GM12874 (cell line): ENCODE measurements around the gene CENPH.

ENCODE experiments used
- TF ChIP-seq, protein P1 (sequence below): IDR thresholded peaks from 2 replicates; pipeline ENCODE4 v1.5.1; 2011; ENCODE audit warnings: low read depth, mild to moderate bottlenecking, control low read depth, low read length, moderate library complexity; ENCODE audit not compliant: insufficient read depth

CENPH gene

DNA sequence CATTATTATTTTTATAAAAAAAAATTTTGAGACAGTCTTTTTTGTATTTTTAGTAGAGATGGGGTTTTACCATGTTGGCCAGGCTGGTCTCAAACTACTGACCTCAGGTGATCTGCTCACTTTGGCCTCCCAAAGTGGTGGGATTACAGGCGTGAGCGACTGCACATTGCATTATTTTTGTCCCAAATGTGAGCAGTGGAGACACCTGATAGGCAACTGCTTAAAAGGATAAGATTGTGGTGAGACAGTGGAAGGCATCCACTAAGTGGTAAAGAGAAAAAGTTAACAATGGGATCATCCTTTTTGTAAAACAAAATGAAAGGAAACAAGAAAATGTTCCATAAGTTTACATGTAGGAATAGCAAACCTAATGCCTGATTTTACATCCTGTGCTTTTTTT, 2.0 kb upstream of the CENPH start:
- TF ChIP-seq, protein P1, sequence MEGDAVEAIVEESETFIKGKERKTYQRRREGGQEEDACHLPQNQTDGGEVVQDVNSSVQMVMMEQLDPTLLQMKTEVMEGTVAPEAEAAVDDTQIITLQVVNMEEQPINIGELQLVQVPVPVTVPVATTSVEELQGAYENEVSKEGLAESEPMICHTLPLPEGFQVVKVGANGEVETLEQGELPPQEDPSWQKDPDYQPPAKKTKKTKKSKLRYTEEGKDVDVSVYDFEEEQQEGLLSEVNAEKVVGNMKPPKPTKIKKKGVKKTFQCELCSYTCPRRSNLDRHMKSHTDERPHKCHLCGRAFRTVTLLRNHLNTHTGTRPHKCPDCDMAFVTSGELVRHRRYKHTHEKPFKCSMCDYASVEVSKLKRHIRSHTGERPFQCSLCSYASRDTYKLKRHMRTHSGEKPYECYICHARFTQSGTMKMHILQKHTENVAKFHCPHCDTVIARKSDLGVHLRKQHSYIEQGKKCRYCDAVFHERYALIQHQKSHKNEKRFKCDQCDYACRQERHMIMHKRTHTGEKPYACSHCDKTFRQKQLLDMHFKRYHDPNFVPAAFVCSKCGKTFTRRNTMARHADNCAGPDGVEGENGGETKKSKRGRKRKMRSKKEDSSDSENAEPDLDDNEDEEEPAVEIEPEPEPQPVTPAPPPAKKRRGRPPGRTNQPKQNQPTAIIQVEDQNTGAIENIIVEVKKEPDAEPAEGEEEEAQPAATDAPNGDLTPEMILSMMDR: no peak

DNA sequence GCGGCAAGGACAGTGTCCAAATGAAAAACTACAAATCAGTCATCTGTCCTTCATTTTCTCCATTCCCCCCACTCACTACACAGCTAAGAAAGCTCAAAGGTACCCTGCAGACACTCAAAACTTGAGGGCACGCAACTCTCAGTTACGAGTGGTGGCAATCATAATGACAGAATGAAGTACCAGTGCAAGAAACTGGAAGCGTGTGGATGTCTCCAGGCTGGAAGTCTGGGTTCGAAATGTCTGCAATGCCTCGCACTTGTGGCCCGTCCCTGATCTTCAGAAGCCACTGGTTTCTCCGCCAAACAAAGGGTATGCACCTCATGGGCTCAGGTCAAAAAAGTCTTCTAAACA, 597 bp upstream of the CENPH start:
- TF ChIP-seq, protein P1: no peak

GRCh38 chr5:69202497-69202896, 13.1 kb downstream of the CENPH start:
- TF ChIP-seq, protein P1: no peak

GRCh38 chr5:69206528-69207190, 17.3 kb downstream of the CENPH start:
- TF ChIP-seq, protein P1: no peak

DNA sequence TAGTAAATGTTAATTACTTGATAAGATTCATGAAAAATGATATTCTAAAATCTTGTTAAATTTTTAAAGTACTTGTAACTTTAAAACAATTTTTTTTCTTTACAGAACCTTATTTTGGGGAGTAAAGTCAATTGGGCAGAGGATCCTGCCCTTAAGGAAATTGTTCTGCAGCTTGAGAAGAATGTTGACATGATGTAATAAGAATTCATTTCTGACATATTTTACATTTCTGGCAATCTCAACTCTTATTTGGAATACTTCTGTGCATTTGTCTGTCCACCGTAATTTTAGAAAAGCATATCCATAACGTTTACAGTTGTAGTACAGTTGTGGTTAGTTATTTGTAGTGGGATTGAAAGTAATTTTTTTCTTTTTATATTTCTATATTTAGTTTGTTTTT, 20.2 kb downstream of the CENPH start:
- TF ChIP-seq, protein P1: no peak

DNA sequence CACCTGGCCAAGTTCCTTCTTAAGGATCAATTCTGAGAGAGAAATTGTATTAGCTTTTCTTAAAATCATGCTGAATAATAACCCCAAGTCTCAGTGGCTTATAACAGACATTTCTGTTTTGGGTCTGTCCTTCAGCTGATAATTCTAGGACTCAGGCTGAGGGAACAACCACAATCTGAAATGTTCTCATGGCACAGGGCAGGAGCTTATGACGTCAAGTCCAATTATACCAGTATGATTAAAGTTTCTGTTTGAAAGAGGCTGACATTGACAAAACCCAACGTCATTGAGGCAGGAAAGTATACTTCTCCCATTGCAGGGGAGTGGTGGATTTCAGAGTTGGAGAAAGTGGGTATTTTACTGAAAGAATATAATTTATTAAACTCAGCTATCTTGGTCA, 21.8 kb downstream of the CENPH start:
- TF ChIP-seq, protein P1: no peak

DNA sequence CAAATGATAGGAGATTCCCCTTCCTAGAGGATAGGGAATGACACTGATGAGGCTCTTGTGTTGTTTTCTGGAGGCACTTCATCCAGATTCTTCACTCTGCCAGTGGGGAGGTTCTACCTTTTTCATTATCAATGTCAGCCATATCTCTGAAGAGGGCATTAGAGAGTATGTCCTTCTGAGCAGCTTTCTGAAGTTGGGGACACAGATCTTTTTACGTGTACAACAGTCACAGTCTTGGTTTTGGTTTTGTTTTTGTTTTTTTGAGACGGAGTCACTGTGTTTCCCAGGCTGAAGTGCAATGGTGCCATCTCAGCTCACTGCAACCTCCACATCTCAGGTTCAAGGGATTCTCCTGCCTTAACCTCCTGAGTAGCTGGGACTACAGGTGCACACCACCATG, 22.6 kb downstream of the CENPH start:
- TF ChIP-seq, protein P1: no peak
